GM18951 (cell line): ENCODE results near the gene RPS27.
A peak's percentile ranks its signal among the peaks of the same experiment; 100 is the strongest.

Experiments used
- POLR2A ChIP-seq: IDR thresholded peaks from 4 replicates; pipeline ENCODE4 v1.6.1; 2011; ENCODE audit warnings: mild to moderate bottlenecking; ENCODE audit not compliant: insufficient read length, insufficient read depth; ENCODE audit errors: extremely low read depth
- in situ Hi-C: fragments of 300-500 bp; cut with MboI; formaldehyde crosslinking; loops from one replicate; pipeline ENCODE4 v1.12.0; 2022; ENCODE audit warnings: low sequenced_read_pairs, mixed read lengths, inconsistent platforms; ENCODE audit not compliant: unreplicated experiment

Gene RPS27

GRCh38 chr1:153968000-153968363 is 22.6 kb upstream of the RPS27 start:
- TF ChIP-seq POLR2A = no peak

GRCh38 chr1:153968408-153968807 is 22.2 kb upstream of the RPS27 start:
- no peak for TF ChIP-seq POLR2A
- in situ Hi-C loops = no loop called here

More at GRCh38 chr1:153968000-153968363, 22.6 kb upstream of the RPS27 start:
- in situ Hi-C loops = no loop called here

- TF ChIP-seq POLR2A = no peak
- in situ Hi-C loops = no loop called here
Measured at GRCh38 chr1:153968972-153969371, 21.6 kb upstream of the RPS27 start.

- no peak for TF ChIP-seq POLR2A
- in situ Hi-C loops = no loop called here
Measured at GRCh38 chr1:153970346-153970745, 20.2 kb upstream of the RPS27 start.

- in situ Hi-C loops = no loop called here
- peak; percentile 6 for TF ChIP-seq POLR2A
Measured at GRCh38 chr1:153973071-153973470, 17.5 kb upstream of the RPS27 start.

- in situ Hi-C loops = no loop called here
- TF ChIP-seq POLR2A = no peak
Measured at GRCh38 chr1:153973525-153973924, 17.0 kb upstream of the RPS27 start.

- TF ChIP-seq POLR2A = no peak
- in situ Hi-C loops = loop anchor here (25.0 kb wide), 1 partner anchor 465 kb away; no protein-coding TSS in a partner anchor
Measured at GRCh38 chr1:153976819-153977249, 13.7 kb upstream of the RPS27 start.

- peak; percentile 97 for TF ChIP-seq POLR2A
- in situ Hi-C loops = loop anchor here (25.0 kb wide), 1 partner anchor 465 kb away; no protein-coding TSS in a partner anchor
Measured at GRCh38 chr1:153977250-153978240, 13.0 kb upstream of the RPS27 start, which contains the start of gene JTB. Gene JTB (minus strand): TSS chr1:153977674. CDS start chr1:153977252, 422 bp downstream.

GRCh38 chr1:153978274-153978909 is 12.2 kb upstream of the RPS27 start:
- in situ Hi-C loops = loop anchor here (25.0 kb wide), 1 partner anchor 466 kb away; no protein-coding TSS in a partner anchor
- no peak for TF ChIP-seq POLR2A

- in situ Hi-C loops = loop anchor here (25.0 kb wide), 1 partner anchor 467 kb away; no protein-coding TSS in a partner anchor
Measured at GRCh38 chr1:153979091-153979490, 11.5 kb upstream of the RPS27 start.

- in situ Hi-C loops = loop anchor here (10.0 to 25.0 kb wide), 4 partner anchors 157 to 469 kb away; partner anchors contain the start of genes ILF2 and NPR1
Measured at GRCh38 chr1:153981735-153982134, 8.8 kb upstream of the RPS27 start.

GRCh38 chr1:153984123-153984894 is 6.3 kb upstream of the RPS27 start:
- in situ Hi-C loops = loop anchor here (10.0 to 25.0 kb wide), 4 partner anchors 160 to 472 kb away; partner anchors contain the start of genes ILF2 and NPR1
- no peak for TF ChIP-seq POLR2A
